HS-27A (cell line): ENCODE measurements around the gene CDKN1C.

Source experiments
- DNase-seq: peaks from one replicate; pipeline ENCODE4 v3.0.0-alpha.2; 2012; ENCODE audit warnings: low read depth, missing footprints

Gene CDKN1C

DNA sequence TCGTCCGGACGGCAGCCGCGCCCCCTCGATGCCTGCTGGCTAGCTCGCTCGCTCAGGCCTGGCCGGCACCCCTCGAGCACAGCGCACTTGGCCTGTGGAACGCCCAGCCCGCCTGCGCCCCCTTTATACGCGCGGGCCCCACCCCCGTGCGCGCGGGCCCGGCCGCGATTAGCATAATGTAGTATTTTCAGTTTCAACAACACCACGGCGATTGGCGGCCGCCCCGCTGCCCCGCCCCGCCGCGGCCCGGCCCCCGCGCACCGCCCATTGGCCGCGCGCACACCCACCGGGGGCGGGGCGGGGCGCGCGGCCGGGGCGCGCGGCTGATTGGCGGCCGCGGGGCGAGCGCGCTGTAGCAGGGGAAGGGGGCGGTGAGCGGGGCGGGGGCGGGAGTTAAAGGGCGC is at the start of gene CDKN1C:
Gene CDKN1C, minus strand, starts transcription at position 98 of the 404 bp plus-strand sequence. CDS start 319 bp downstream, outside the sequence.
- DNase-seq, result no peak

DNA sequence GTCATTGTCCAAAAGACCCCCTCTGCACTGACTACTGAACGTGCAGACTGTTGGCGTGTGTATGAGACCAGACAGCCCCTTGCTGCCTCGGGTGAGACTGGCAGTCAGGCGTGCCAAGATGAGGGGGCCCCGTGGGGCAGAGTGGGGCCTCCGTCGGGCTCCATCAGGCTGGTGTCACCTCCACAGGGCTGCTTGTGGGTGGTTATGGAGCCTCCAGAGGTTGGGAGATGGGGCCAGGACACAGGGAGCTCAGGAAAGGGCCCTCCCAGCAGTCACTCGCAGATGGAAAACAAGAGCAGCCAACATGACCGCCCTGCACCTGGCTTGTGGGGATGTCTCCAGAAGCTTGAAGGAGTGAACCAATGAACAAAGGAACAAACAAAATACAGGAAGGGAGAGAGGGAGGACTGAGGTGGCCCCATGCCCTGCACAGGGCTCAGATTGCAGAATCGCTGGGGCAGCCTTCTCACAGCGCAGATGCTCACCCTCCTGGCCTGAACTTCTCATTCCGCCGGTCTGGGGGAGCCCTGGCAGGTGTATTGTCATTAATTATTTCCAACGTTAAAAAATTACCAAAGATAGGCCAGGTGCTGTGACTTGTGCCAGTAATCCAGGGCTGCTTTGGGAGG is 49.1 kb upstream of the CDKN1C start:
- no peak for DNase-seq

DNA sequence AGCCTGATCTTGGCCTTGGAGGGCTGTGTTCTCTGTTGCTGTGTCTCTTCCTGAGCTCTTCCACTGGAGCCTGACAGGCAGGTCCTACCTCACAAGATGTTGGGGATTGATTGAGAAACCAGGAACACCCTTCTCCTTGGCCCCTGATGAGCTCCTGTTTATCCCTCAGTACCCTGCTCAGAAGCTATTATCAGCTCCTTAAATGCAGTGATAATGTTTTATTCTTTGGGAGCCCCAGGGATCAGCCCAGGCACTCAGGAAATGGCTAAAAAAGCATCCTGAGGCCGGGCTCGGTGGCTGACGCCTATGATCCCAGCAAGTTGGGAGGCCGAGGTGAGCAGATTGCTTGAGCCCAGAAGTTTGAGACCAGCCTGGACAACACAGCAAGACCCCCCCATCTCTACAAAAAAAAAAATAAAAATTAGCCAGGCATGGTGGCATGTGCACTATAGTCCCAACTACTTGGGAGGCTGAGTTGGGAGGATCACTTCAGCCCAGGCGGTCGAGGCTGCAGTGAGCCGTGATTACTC is 48.5 kb upstream of the CDKN1C start:
- no peak for DNase-seq

DNA sequence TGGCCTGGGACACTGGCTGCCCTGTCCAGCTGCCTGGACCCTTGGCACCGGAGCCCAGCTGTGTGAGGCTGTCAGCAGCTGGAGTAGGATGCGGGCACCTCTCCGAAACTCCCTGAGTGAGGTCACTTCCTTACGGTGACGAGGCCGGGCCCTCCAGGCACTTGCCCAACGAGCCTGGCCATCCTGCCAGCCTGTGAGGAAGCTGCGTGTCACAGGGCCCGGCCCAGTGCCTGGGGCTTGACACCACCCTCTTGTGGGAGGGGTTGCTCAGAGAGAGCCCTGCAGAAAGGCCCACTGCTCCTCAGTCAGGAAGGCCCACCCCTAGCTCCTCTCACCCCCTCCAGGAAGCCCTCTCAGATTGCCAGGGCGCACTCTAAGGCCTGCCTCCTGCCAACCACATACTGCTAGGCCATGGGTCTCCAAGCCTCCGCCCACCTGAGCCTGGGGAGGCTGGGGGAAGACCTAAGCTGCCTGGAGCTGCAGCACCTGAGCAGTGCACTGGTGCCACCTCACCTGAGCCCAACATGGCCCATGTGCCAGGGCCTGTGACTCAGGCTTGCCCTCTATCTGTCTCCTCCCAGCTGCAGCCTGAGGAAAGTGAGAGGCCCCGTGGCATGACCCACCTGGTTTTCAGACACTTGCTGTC is 47.9 kb upstream of the CDKN1C start:
- no peak for DNase-seq

DNA sequence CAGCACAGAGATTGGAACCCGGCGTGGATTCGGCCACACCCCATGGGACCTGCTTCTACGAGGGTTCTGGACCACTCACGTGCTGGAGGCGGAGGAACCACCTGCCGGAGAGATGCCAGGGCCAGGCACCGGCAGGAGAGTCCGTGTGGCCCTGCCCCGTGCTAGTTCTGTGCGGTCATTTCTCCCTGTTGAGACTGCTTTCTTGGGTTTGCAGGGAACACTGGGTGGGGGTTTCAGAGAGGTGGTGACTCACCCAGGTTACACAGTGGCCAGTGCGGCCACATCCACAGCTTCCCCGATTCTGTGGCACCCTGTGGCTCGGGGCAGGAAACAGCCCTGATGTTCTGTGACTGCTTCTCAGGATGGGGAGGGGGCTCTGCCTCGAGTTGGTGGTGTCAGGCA is 47.3 kb upstream of the CDKN1C start:
- no peak for DNase-seq

DNA sequence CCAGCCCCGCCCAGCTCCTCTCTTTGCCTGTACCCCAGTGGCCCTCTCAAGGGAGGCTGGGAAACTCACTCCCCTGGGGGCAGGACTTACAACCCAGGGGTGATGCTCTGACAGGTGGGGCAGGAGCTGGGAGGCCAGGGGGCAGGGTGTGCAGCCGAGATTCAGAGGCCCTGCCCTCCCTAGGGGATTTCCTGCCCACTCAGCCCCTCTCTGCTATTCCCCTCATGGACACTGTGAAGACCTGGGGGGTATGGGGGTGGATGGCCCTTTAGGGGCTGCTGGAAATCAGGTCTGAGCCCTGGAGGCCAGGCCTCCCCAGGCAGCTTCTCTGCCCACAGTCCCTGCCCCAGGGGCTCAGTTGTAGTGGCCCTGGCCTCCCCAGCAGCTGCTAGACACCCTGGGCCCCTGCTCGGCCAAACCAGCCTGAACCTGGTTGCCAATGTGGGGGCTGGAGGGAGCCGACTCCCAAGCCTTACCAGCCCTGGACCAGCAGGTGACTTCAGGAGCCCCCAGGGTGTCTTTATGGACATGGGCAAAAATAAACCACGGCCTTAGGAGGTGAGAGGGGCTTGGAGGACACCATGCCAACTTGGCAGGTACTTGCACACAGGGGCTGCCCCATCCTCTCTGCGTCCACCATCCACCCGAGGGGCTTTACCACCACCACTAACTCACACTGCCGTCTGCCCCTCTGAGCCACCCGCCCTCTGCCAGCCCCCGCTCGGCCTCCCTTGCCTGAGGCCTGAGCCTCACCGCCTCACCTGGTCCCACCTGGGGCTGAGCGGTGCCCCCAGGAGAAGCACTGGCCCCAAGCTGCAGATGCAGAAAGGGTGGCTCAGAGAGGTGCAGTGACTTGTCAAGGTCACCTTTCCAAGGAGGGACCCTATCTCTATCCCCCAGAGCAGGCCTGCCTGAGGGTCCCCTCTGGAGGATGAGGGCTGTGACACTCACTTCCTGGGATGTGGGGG is 46.5 kb upstream of the CDKN1C start:
- DNase-seq, result no peak

DNA sequence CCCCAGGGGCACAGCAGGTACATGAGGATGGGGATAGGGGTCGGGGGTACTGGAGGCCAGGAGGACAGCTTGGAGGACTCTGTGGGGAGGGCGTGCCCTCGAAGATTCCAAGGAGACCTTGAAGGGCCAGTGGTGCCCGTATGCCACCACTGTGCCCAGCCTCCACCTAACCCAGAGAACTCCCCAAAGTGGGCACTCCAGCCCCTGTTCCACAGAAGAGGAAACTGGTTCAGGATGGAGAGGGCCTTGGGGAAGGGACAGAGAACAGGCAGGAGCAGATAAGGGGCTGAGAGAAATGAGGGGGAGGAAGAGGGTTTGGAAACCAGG is 45.8 kb upstream of the CDKN1C start:
- DNase-seq, result no peak

DNA sequence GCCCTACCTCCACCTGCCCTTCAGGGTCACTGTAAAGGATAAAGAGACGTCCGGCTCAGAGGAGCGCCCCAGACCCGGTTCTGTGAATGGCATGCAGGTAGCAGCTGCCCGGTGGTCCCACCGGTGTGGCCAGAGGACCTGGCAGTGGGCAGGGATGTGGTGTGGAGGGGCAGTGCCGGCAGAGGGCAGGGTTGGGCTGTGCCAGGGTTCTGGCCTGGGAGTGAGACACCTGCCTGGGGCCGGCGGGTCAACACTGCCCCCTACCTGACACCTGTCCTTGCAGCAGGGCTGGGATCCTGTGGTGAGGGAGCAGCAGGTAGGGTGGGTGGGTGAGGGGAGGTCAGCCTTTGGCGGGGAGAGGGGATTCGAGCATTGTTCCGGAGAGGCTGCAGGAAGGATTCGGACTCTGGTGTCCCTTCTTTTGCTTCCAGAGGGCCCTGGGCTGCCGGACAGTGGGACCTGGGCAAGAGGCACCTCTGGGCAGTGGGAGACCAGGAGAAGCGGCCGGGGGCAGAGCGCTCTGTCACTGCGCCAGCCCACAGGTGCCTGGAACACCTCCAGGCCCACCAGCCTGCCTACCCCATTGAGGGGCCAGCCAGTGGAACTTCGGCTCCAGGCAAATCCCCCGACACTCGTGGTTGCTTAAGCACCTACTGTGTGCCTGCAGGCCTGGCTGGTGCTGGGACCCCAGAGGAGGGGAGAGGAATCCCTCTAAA is 45.3 kb upstream of the CDKN1C start:
- no peak for DNase-seq

DNA sequence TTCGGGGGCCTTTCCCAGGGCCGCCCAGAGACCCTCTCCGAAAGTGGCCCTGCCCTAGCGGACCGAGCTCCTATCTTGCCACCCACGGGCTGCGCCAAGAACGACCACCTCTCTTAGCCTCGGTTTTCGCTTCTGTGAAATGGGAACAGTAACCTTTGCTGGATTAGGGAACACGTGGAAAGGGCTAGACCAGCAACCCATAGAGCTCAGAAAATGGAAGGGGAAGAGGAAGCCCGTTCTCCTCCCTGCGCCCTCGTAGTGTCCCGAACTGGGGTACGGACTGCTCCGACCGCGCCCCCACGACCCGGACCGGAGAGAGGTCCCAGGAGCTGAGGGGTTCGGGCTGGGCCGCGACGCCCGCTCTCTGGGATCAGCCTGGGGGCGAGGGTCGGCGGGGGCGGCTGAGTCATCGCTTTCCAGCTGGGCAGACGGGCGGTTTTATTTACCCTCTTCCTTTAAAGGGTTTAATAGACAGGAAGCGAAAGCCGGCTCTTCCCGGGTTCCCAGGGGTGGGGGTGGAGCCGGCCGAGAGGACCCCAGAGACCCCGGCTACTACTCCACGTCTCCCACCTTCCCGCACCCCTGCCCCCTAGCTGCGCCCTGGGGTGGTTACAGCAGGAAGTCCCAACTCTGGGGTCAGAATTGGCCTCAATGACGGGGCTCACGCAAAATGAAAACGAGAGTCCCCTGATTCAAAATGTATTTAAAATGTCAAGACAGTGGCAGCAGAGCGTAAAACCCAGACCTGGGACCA is 44.6 kb upstream of the CDKN1C start:
- no peak for DNase-seq

DNA sequence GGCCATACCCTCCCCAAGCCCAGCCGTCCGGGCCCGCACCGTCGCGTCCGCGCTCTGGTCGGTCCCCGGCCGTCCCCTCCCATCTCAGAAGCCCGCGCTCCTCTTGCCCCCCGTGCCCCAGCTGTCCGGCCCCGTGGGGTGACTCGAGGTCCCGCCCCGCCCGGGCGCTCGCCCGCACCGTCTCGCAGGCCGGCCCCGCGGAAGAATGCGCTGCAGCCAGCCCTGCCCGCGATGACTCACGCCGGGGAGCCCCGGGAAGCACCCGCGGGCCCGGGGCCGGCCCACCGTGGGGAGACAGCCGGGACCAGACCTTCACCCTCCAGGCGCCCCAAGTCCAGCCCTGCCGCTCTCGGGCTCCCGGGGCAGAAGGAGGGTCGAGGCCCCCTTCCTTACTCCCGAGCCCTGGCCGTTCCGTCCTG is 44.0 kb upstream of the CDKN1C start:
- DNase-seq, result no peak

DNA sequence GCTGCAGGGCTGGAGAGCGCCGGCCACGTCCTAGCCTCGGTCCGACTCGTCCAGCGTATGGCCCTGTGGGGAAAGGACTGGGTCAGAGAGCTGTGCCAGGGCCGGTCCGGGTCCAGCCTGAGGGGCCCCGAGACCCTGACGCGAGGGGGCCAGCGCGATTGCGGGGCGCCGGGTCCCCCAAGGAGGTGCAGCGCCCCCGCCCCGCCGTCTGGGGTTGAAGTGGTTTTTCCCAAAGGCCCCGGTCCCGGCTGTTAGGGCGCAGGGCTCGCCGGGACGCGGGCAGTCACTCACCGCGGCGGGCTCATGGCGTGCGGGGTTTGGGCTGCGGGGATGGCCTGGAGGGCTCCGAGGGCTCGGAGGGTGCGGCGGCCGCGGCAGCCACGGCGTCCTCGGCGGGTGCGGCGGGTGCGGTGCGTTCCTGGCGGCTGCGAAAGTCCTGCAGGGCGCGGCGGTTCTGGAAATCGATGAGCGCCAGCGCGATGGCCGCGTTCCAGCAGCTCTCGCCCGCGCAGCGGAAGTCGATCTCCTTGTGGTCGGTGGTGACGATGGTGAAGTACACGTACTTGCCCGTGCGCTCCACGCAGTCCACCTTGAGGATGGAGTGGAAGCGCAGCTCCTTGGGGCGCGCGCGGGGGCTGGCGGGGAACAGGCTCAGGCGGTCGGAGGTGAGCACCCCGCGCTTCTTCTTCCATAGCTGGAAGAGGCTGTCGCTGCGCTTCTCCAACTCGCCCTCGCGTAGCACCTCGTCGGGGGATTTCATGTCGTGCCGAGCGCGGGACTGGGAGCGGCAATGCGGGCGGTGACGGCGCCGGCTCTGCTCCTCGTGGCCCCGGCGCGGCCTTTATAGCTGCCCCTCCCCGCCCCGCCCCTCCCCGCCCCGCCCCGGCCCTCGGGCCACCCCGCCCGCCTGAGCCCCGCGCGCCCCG is 43.3 kb upstream of the CDKN1C start, which contains the start of gene PHLDA2:
Gene PHLDA2, minus strand, starts transcription at position 816 of the 926 bp plus-strand sequence. Its CDS starts 56 bp downstream, at position 760.
- no peak for DNase-seq

DNA sequence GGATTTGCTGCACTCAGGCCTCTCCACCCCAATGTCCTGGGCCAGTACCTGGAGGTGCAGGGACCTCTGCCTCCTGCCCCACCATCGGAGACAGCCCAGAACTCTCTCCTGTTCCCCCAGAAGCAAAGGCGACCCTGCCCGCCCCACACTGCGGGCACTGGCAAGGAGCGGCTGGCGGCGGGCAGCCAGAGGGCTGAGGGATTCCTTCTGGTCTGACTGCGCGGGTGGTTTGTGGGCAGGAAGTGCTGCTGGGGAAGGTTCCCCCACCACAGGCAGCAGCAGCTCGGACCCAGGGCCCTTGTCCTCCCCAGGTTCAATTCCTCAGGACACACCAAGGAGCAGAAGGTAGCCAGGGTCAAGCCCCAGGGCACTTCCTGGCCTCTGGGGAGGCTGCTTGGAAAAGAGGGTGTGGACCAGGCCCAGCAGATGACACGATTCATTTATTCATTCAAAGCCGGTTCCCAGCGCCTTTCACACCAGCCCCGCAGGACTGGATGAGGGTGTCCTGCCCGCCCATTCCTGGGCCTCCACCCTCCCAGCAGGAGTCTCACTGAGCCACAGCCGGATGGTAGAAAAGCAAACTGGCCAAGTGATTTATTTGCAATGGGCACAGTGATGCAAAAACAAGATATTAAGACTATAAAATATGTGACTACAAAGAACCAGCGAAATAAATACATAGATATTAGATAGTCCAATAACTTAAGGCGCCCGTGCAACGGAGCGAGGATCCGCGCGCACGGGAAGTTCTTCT is 42.5 kb upstream of the CDKN1C start:
- DNase-seq, result no peak

DNA sequence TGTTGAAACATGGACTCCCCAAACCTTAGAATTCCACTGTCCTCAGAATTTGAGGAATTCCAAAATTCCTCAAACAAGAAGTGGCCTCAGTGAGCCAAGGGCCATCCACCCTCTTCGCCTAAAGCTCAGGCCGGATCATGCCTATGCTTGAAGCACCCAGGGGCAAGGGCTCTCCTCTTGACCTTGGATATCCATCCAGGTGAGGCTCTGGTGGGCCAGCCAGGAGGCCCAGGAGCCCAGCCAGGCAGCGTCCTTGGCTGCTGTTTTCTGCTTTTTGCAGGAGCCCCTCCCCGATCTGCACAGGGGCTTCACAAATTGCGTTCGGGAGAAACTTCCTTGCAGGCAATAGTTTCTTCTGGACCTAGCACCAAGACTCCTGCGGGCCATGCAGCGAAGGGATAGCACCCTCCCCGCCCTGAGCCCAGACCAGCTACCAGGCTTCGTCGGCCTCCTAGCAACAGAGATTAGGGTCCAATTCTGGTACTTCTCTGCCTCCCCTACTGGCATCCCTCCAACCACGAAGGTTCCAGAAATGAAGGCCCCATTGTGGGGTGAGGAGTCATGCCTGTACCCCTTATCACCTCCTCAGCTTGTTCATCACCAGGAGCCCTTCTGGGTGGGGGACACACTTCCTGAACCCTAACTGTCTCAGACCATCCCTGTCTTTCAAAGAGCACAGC is 41.7 kb upstream of the CDKN1C start:
- no peak for DNase-seq

DNA sequence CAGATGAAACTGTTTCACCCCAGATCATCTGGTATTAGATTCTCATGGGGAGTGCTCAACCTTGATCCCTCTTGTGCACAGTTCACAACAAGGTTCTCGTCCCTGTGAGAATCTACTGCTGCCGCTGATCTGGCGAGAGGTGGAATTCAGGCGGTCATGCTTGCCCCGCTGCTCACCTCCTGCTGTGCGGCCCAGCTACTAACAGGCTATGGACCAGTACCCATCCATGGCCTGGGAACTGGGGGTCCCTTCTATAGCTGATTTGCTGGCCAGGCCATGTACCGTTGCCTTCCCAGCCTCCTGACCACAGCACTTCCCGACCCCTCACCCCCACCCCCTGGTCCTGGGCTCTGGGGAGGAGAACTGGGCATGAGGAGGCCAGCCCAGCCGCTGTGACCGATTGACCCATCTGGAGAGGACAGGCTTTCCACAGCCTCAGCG is 41.1 kb upstream of the CDKN1C start:
- DNase-seq, result no peak

DNA sequence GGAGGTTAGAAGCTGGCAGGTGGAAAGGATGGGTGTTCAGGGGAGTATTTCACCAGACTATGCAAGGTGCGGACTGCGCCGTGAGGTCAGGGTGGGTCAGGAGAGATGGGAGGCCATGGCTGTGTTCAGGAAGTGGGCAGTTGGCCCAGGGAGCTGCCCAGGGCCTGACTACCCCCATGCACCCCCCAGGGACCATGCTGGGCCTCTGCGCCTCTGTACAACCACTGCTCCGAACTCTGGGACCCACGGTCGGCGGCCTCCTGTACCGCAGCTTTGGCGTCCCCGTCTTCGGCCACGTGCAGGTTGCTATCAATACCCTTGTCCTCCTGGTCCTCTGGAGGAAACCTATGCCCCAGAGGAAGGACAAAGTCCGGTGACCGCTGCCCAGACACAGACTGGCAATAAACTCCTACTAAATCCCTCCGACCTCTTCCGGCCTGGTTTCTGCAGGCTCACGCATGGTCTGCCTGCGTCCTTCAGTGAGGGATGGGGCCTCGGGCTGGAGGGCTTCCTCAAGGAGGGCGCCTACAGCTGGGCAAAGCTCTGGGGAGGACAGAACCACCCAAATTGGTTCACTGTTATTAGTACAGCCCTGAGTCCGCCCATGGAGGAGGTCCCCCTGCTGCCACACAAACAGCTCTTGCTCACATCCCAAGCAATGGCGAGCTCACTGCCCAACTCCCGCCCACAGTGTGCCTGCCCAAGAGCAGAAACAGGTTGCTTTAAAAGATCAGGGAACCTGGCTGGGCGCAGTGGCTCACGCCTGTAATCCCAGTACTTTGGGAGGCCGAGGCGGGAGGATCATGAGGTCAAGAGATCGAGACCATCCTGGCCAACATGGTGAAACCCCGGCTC is 39.5 kb upstream of the CDKN1C start:
- no peak for DNase-seq

DNA sequence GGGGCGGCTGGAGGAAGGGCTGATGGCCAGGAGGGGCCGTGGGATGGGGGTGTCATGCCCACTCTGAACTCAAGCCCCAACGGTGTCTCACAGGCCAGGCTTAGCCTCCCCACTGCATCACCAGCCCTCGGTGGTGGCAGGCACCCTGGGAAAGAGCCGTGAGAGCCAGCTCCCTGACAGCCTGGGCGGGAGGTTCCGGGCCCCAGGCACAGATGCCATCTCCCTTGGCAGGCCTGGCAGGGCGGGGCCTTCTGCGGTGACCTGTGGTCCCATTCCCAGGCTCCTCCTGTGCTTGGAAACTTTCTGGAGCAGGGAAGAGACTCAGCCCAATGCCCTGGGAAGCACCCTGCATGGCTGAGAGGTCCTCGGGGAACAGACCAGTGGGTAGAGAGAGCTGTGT is 38.8 kb upstream of the CDKN1C start:
- no peak for DNase-seq
